ENCODE measurements around the gene ERF. TPM values are rescaled to one million over a fixed set of nuclear protein-coding genes. Genes with fewer than 3 reads are reported as not detected.
A peak's percentile ranks its signal among the peaks of the same experiment; 100 is the strongest.

The ERF gene
- total and polyA plus RNA-seq, 2 donors (not counting 1 experiment from before 2014, with no cell fraction given), result 48.6 to 51.5 TPM

DNA sequence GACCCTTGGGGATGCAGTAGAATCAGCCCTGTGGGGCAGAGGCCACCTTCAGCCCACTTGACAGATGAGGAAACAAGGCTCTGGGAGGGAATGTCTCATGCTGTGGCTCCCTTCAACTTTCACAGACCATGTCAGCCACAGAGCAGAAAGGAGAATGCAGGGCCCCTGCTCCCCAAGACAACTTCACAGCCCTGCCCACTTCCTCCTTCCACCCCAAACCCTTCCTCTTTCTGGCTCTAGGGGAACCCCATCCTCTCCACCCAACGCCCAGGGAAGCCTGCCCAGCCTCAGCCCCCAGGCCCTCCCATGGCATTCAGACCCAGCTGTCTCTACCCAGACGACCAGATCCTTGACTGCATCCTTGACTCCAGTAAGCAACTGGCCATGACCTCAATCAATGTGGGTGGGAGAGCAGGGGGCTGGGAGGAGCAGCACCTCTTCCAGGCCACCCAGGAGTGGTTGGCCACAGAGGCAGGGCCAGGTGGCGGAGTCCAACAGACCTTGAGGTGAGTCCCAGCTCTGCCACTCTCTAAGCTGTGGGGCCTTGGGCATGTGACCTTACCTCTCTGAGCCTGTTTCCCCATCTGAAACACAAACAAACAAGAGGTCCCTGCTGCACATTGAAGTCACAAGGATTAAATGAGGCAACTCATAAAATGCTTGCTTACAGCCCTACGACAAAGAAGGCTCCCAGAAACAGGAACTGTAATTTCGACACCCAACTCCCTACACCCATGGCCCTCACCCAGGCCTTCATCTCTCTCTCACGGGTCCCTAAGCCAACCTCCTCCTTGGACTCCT lies 53.2 kb downstream of the ERF start:
- no peaks in the 10 kb centered on the region for H3K27me3 Mint-ChIP-seq
- peaks cover 83% of the 10 kb centered on the region for H3K4me1 Mint-ChIP-seq
- H3K4me3 Mint-ChIP-seq, result peak overlapping the region; percentile 82
- H3K4me3 ChIP-seq (ENCODE audit: control extremely low read depth in 1 of 5, extremely low read depth in 1 of 5, insufficient read depth in 1 of 5, low read depth in 2 of 5, low read length in 4 of 5), result peak overlapping the region in 4 of 5 experiments; percentile 5 to 53 (median 26)
- DNase-seq, result peak; percentile 91
- H3K36me3 ChIP-seq (replicated peaks in 1 of 2; ENCODE audit: control extremely low read depth in 1 of 2, control insufficient read depth in 1 of 2, extremely low read depth in 1 of 2, insufficient read depth in 2 of 2, low read length in 1 of 2), result peaks cover 0 to 60% of the 10 kb centered on the region in 2 experiments
- peak; percentile 72 for ATAC-seq (ENCODE audit: low read depth)
- 0% methylated on average over 5 of the region's 6 CpGs for WGBS (ENCODE audit: insufficient coverage)
- H2AFZ ChIP-seq (ENCODE audit: insufficient read depth, low read depth, low read length, poor library complexity, severe bottlenecking), result no peak overlapping the region
- peak overlapping the region; percentile 92 for H3K27ac Mint-ChIP-seq
- H3K9me3 Mint-ChIP-seq (ENCODE audit: insufficient read depth), result no peaks in the 10 kb centered on the region
- peak overlapping the region; percentile 87 for H3K4me2 ChIP-seq (replicated peaks; ENCODE audit: low read depth, low read length, poor library complexity, severe bottlenecking)
- POLR2A ChIA-PET, result interaction anchor here (0.8 to 1.2 kb wide), 4 partner anchors 15 to 80 kb away, joined by 4 to 9 read pairs (median 4); no protein-coding TSS in a partner anchor
- H3K9ac ChIP-seq (ENCODE audit: low read length), result peak overlapping the region; percentile 61
- H3K27ac ChIP-seq (ENCODE audit: low read length in 2 of 2), result peak overlapping the region; percentile 91 to 94
- H3K4me1 ChIP-seq (ENCODE audit: control insufficient read depth in 2 of 2, insufficient read depth in 2 of 2, low read length in 2 of 2), result peaks cover 68 to 76% of the 10 kb centered on the region in 2 donors
- H3K79me2 ChIP-seq (ENCODE audit: control insufficient read depth, insufficient read depth, low read length), result peaks cover 50% of the 10 kb centered on the region
- intact Hi-C loops (cut with micrococcal nuclease), result loop anchor here (1.0 to 5.0 kb wide), 3 partner anchors 16 to 81 kb away; partner anchors contain the start of gene DEDD2
- no peak for TF ChIP-seq EZH2 (IDR thresholded peaks at IDR 0.05; ENCODE audit: borderline replicate concordance, insufficient read depth, low read depth, low read length, poor library complexity, severe bottlenecking)
- TF ChIP-seq, protein P1, sequence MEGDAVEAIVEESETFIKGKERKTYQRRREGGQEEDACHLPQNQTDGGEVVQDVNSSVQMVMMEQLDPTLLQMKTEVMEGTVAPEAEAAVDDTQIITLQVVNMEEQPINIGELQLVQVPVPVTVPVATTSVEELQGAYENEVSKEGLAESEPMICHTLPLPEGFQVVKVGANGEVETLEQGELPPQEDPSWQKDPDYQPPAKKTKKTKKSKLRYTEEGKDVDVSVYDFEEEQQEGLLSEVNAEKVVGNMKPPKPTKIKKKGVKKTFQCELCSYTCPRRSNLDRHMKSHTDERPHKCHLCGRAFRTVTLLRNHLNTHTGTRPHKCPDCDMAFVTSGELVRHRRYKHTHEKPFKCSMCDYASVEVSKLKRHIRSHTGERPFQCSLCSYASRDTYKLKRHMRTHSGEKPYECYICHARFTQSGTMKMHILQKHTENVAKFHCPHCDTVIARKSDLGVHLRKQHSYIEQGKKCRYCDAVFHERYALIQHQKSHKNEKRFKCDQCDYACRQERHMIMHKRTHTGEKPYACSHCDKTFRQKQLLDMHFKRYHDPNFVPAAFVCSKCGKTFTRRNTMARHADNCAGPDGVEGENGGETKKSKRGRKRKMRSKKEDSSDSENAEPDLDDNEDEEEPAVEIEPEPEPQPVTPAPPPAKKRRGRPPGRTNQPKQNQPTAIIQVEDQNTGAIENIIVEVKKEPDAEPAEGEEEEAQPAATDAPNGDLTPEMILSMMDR (IDR thresholded peaks at IDR 0.05), result no peak
- peaks cover 0 to 6% (median 0%) of the 10 kb centered on the region in 3 donors for H3K9me3 ChIP-seq (ENCODE audit: control extremely low read depth in 1 of 3, control insufficient read depth in 2 of 3, insufficient read depth in 1 of 3, low read length in 2 of 3)
- H3K27me3 ChIP-seq (replicated peaks in 1 of 4; ENCODE audit: control extremely low read depth in 1 of 4, control insufficient read depth in 3 of 4, insufficient read depth in 4 of 4, low read length in 3 of 4), result no peaks in the 10 kb centered on the region
- CTCF ChIA-PET, result interaction anchor here (0.8 to 4.2 kb wide), 10 partner anchors 14 to 232 kb away, joined by 3 to 25 read pairs (median 6); partner anchors contain the start of genes DEDD2 and POU2F2
- peaks cover 50% of the 10 kb centered on the region for H4K20me1 ChIP-seq (ENCODE audit: control insufficient read depth, insufficient read depth, low read length, poor library complexity, severe bottlenecking)

Measured in B cell (primary cell).